Stimulated activated naive CD8-positive, alpha-beta T cell treated with anti-CD3 and anti-CD28 coated beads, Interleukin-15, amount 100 ng/mL, for 72 hours (primary cell): ENCODE data around the gene SELL.

ENCODE experiments used
- ATAC-seq: fragments of 150-1000 bp; cut with Tn5 transposase; 2 replicates; pipeline ENCODE4 v1.10.0; 2021; ENCODE audit warnings: mild to moderate bottlenecking, moderate library complexity
- DNase-seq, 2 donors: peaks; one replicate each; pipeline ENCODE4 v3.0.0; 2021 to 2022
- H3K27ac Mint-ChIP-seq, 2 donors: one replicate each; pipeline ENCODE4 v1.8.0; 2022; ENCODE audit warnings: mild to moderate bottlenecking in 2 of 2, mixed read lengths in 2 of 2, moderate library complexity in 2 of 2
- H3K27me3 Mint-ChIP-seq: one replicate; pipeline ENCODE4 v1.8.0; 2022; ENCODE audit warnings: mixed read lengths
- H3K4me1 Mint-ChIP-seq: one replicate; pipeline ENCODE4 v1.8.0; 2022; ENCODE audit warnings: mild to moderate bottlenecking, mixed read lengths
- H3K4me3 Mint-ChIP-seq, 2 donors: one replicate each; pipeline ENCODE4 v1.8.0; 2022; ENCODE audit warnings: mild to moderate bottlenecking in 2 of 2, mixed read lengths in 2 of 2, moderate library complexity in 1 of 2
- H3K9me3 Mint-ChIP-seq, 2 donors: one replicate each; pipeline ENCODE4 v1.8.0; 2022; ENCODE audit warnings: mixed read lengths in 2 of 2

The SELL gene

GRCh38 chr1:169711469-169712308 lies at the start of gene SELL:
Gene SELL, minus strand, starts transcription at chr1:169711620. Its CDS starts 122 bp downstream, at chr1:169711498.
- Mint-ChIP-seq H3K27me3 (no peaks in the 10 kb centered on the region), H3K27ac (peak within 1 kb of the TSS; percentile 29 to 41), H3K4me1 (peaks cover 6% of the 10 kb centered on the region), H3K4me3 (peak within 1 kb of the TSS; percentile 76 to 90), H3K9me3 (peaks cover 0 to 7% of the 10 kb centered on the region in 2 donors)
- peak; percentile 66 to 79 for DNase-seq
- ATAC-seq = peak; percentile 86

- H3K9me3 Mint-ChIP-seq = peaks cover 0 to 4% of the 10 kb centered on the region in 2 donors
- no peak overlapping the region for H3K27ac Mint-ChIP-seq
- no peak for ATAC-seq
- no peak for DNase-seq
- no peaks in the 10 kb centered on the region for H3K27me3 Mint-ChIP-seq
- no peak overlapping the region for H3K4me3 Mint-ChIP-seq
- no peaks in the 10 kb centered on the region for H3K4me1 Mint-ChIP-seq
Observed at GRCh38 chr1:169759038-169759437, 47.6 kb upstream of the SELL start.

- no peaks in the 10 kb centered on the region for H3K9me3 Mint-ChIP-seq
- H3K4me1 Mint-ChIP-seq = no peaks in the 10 kb centered on the region
- ATAC-seq (no peak), DNase-seq (no peak)
- no peak overlapping the region for H3K4me3 Mint-ChIP-seq
- no peak overlapping the region for H3K27ac Mint-ChIP-seq
- H3K27me3 Mint-ChIP-seq = no peaks in the 10 kb centered on the region
Observed at GRCh38 chr1:169753549-169753948, 42.1 kb upstream of the SELL start.

GRCh38 chr1:169750041-169750440 lies 38.6 kb upstream of the SELL start:
- no peaks in the 10 kb centered on the region for H3K27me3 Mint-ChIP-seq
- no peaks in the 10 kb centered on the region for H3K4me1 Mint-ChIP-seq
- H3K9me3 Mint-ChIP-seq = no peaks in the 10 kb centered on the region
- no peak for ATAC-seq
- DNase-seq = no peak
- H3K27ac Mint-ChIP-seq = no peak overlapping the region
- no peak overlapping the region for H3K4me3 Mint-ChIP-seq

- Mint-ChIP-seq H3K4me3 (no peak overlapping the region), H3K9me3 (peaks cover 6 to 8% of the 10 kb centered on the region in 2 donors), H3K27ac (no peak overlapping the region), H3K27me3 (no peaks in the 10 kb centered on the region), H3K4me1 (no peaks in the 10 kb centered on the region)
- DNase-seq (no peak), ATAC-seq (no peak)
Observed at GRCh38 chr1:169746550-169746949, 35.1 kb upstream of the SELL start.

- Mint-ChIP-seq H3K27me3 (no peaks in the 10 kb centered on the region), H3K4me1 (no peaks in the 10 kb centered on the region), H3K4me3 (no peak overlapping the region), H3K9me3 (peaks cover 6 to 8% of the 10 kb centered on the region in 2 donors), H3K27ac (no peak overlapping the region)
- DNase-seq (no peak), ATAC-seq (no peak)
Observed at GRCh38 chr1:169745015-169745861, 33.8 kb upstream of the SELL start.

- Mint-ChIP-seq H3K27me3 (peaks cover 13% of the 10 kb centered on the region), H3K9me3 (peaks cover 6 to 8% of the 10 kb centered on the region in 2 donors), H3K4me1 (no peaks in the 10 kb centered on the region), H3K4me3 (no peak overlapping the region), H3K27ac (no peak overlapping the region)
- ATAC-seq = no peak
- DNase-seq = no peak
Observed at GRCh38 chr1:169741666-169742394, 30.4 kb upstream of the SELL start.

- Mint-ChIP-seq H3K27ac (no peak overlapping the region), H3K4me1 (no peaks in the 10 kb centered on the region), H3K4me3 (no peak overlapping the region), H3K27me3 (peaks cover 19% of the 10 kb centered on the region), H3K9me3 (peaks cover 6 to 8% of the 10 kb centered on the region in 2 donors)
- no peak for DNase-seq
- ATAC-seq = no peak
Observed at GRCh38 chr1:169739980-169740379, 28.6 kb upstream of the SELL start.

GRCh38 chr1:169733924-169734323 lies 22.5 kb upstream of the SELL start, which contains the start of gene SELE:
Gene SELE, minus strand, starts transcription at chr1:169734079. Its CDS starts 467 bp downstream, at chr1:169733612.
- H3K27me3 Mint-ChIP-seq = peaks cover 19% of the 10 kb centered on the region
- no peak within 1 kb of the TSS for H3K27ac Mint-ChIP-seq
- DNase-seq (no peak), ATAC-seq (no peak)
- H3K9me3 Mint-ChIP-seq = no peaks in the 10 kb centered on the region
- no peaks in the 10 kb centered on the region for H3K4me1 Mint-ChIP-seq
- no peak within 1 kb of the TSS for H3K4me3 Mint-ChIP-seq

GRCh38 chr1:169731446-169731845 lies 20.0 kb upstream of the SELL start:
- H3K9me3 Mint-ChIP-seq = no peaks in the 10 kb centered on the region
- no peak for ATAC-seq
- peaks cover 17% of the 10 kb centered on the region for H3K27me3 Mint-ChIP-seq
- H3K4me3 Mint-ChIP-seq = no peak overlapping the region
- H3K4me1 Mint-ChIP-seq = no peaks in the 10 kb centered on the region
- no peak overlapping the region for H3K27ac Mint-ChIP-seq
- DNase-seq = no peak

GRCh38 chr1:169729991-169730390 lies 18.6 kb upstream of the SELL start:
- no peak for DNase-seq
- no peak overlapping the region for H3K27ac Mint-ChIP-seq
- no peaks in the 10 kb centered on the region for H3K9me3 Mint-ChIP-seq
- no peak overlapping the region for H3K4me3 Mint-ChIP-seq
- peaks cover 15% of the 10 kb centered on the region for H3K27me3 Mint-ChIP-seq
- no peaks in the 10 kb centered on the region for H3K4me1 Mint-ChIP-seq
- ATAC-seq = no peak

GRCh38 chr1:169727307-169727706 lies 15.9 kb upstream of the SELL start:
- H3K9me3 Mint-ChIP-seq = no peaks in the 10 kb centered on the region
- DNase-seq = no peak
- H3K4me3 Mint-ChIP-seq = no peak overlapping the region
- no peak for ATAC-seq
- H3K27ac Mint-ChIP-seq = peak overlapping the region in 1 of 2 donors; percentile 54
- no peaks in the 10 kb centered on the region for H3K4me1 Mint-ChIP-seq
- peaks cover 15% of the 10 kb centered on the region for H3K27me3 Mint-ChIP-seq

GRCh38 chr1:169726851-169727250 lies 15.4 kb upstream of the SELL start:
- no peak for DNase-seq
- Mint-ChIP-seq H3K9me3 (no peaks in the 10 kb centered on the region), H3K27me3 (peaks cover 15% of the 10 kb centered on the region), H3K27ac (no peak overlapping the region), H3K4me3 (no peak overlapping the region), H3K4me1 (no peaks in the 10 kb centered on the region)
- no peak for ATAC-seq

GRCh38 chr1:169725930-169726329 lies 14.5 kb upstream of the SELL start:
- ATAC-seq (no peak), DNase-seq (no peak)
- no peaks in the 10 kb centered on the region for H3K9me3 Mint-ChIP-seq
- H3K4me1 Mint-ChIP-seq = no peaks in the 10 kb centered on the region
- no peak overlapping the region for H3K27ac Mint-ChIP-seq
- peaks cover 15% of the 10 kb centered on the region for H3K27me3 Mint-ChIP-seq
- H3K4me3 Mint-ChIP-seq = no peak overlapping the region

- no peaks in the 10 kb centered on the region for H3K9me3 Mint-ChIP-seq
Observed at GRCh38 chr1:169724168-169724567, 12.7 kb upstream of the SELL start.

More at GRCh38 chr1:169724168-169724567, 12.7 kb upstream of the SELL start:
- ATAC-seq (no peak), DNase-seq (no peak)
- Mint-ChIP-seq H3K4me3 (no peak overlapping the region), H3K4me1 (no peaks in the 10 kb centered on the region), H3K27me3 (peaks cover 15% of the 10 kb centered on the region), H3K27ac (no peak overlapping the region)
